Parathyroid adenoma (tissue), 2 donors: ENCODE data around the gene CAMTA1.

Experiments
- H2AFZ ChIP-seq: fragments of 300-600 bp; sonication (generic); one replicate; pipeline ENCODE4 v1.7.0; 2017; ENCODE audit warnings: antibody characterized with exemption, mild to moderate bottlenecking
- H3K27ac ChIP-seq: fragments of 300-600 bp; sonication (generic); one replicate; pipeline ENCODE4 v1.7.0; 2017
- H3K27me3 ChIP-seq: fragments of 300-600 bp; sonication (generic); one replicate; pipeline ENCODE4 v1.7.0; 2017; ENCODE audit warnings: low read length; ENCODE audit not compliant: control insufficient read depth, insufficient read depth
- H3K36me3 ChIP-seq: fragments of 300-600 bp; sonication (generic); one replicate; pipeline ENCODE4 v1.7.0; 2017; ENCODE audit warnings: low read length; ENCODE audit not compliant: control insufficient read depth, insufficient read depth
- H3K4me1 ChIP-seq: fragments of 300-600 bp; sonication (generic); one replicate; pipeline ENCODE4 v1.7.0; 2017; ENCODE audit warnings: control low read depth
- H3K4me2 ChIP-seq: fragments of 300-600 bp; sonication (generic); one replicate; pipeline ENCODE4 v1.7.0; 2017; ENCODE audit warnings: low read length
- H3K4me3 ChIP-seq: fragments of 300-600 bp; sonication (generic); one replicate; pipeline ENCODE4 v1.7.0; 2017; ENCODE audit warnings: low read depth, low read length
- H3K79me2 ChIP-seq: fragments of 300-600 bp; sonication (generic); one replicate; pipeline ENCODE4 v1.7.0; 2017; ENCODE audit warnings: control low read depth
- H3K9ac ChIP-seq: fragments of 300-600 bp; sonication (generic); one replicate; pipeline ENCODE4 v1.7.0; 2017; ENCODE audit warnings: mild to moderate bottlenecking
- H3K9me3 ChIP-seq: fragments of 300-600 bp; sonication (generic); one replicate; pipeline ENCODE4 v1.7.0; 2017; ENCODE audit warnings: low read length; ENCODE audit not compliant: control insufficient read depth
- TF ChIP-seq, protein P1 (sequence below): fragments of 300-600 bp; sonication (generic); IDR thresholded peaks from one replicate; pipeline ENCODE4 v1.7.0; 2017; ENCODE audit warnings: antibody characterized with exemption, mild to moderate bottlenecking
- donor health status: primary hyperparathyroidism.

CAMTA1 gene

DNA sequence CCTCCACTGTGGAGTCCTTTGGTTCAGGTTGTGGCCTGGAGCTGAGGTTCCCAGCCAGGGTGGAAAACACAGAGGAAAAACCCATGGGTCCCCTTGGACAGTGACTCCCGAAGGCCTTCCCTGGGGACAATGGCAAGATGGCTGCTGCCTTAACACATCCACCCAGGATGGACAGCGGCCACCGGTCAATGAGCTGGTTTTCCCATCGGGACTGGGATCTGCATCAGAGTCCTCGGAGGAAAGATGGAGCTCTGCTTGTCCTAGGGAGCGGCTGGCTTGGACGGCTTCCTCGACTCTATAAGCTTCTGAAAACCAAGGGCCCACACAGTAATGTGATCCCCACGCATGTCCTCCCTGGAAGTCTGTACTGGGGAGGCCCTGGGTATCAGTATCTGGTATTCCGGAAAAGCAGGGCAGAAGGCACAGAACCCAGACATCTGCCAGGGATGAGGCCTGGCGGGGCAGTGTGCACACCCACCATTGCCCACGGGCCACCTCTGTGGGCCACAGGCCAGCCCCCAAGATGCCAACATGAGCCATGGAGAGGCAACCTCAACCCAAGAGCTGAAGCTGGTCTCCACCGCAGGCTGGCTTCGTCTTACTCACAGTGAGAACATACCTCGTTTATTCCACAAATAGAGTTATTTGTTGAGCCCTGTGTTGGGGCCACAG is 891.2 kb downstream of the CAMTA1 start:
- H3K9me3 ChIP-seq: no peaks in the 10 kb centered on the region
- H3K36me3 ChIP-seq: no peaks in the 10 kb centered on the region
- H3K4me3 ChIP-seq: no peak overlapping the region
- no peaks in the 10 kb centered on the region for H3K4me1 ChIP-seq
- H3K4me2 ChIP-seq: no peak overlapping the region
- H2AFZ ChIP-seq: no peak overlapping the region
- TF ChIP-seq, protein P1, sequence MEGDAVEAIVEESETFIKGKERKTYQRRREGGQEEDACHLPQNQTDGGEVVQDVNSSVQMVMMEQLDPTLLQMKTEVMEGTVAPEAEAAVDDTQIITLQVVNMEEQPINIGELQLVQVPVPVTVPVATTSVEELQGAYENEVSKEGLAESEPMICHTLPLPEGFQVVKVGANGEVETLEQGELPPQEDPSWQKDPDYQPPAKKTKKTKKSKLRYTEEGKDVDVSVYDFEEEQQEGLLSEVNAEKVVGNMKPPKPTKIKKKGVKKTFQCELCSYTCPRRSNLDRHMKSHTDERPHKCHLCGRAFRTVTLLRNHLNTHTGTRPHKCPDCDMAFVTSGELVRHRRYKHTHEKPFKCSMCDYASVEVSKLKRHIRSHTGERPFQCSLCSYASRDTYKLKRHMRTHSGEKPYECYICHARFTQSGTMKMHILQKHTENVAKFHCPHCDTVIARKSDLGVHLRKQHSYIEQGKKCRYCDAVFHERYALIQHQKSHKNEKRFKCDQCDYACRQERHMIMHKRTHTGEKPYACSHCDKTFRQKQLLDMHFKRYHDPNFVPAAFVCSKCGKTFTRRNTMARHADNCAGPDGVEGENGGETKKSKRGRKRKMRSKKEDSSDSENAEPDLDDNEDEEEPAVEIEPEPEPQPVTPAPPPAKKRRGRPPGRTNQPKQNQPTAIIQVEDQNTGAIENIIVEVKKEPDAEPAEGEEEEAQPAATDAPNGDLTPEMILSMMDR: no peak
- no peak overlapping the region for H3K27ac ChIP-seq
- no peaks in the 10 kb centered on the region for H3K27me3 ChIP-seq
- H3K79me2 ChIP-seq: no peaks in the 10 kb centered on the region
- H3K9ac ChIP-seq: no peak overlapping the region

DNA sequence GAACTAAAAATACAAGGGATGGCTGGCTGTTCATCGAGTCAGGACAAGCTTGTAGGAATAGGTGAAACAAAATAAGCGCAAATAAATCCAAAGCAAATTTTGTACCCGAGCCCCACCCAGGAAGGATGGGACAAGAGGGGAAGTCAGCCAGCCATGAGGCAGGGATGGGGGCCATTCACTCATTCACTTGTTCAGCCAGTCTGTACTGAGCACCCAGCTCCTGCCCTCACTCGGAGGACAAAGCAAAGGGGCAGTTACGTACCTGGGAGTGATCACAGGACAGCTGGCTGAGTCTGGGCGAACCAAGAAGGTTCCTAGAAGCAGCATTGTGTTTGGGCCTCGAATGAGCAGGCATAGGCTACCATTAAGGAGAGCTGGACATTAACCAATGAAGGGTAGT is 891.9 kb downstream of the CAMTA1 start:
- no peaks in the 10 kb centered on the region for H3K27me3 ChIP-seq
- no peak overlapping the region for H3K9ac ChIP-seq
- no peaks in the 10 kb centered on the region for H3K9me3 ChIP-seq
- no peak overlapping the region for H3K4me3 ChIP-seq
- no peaks in the 10 kb centered on the region for H3K36me3 ChIP-seq
- no peak overlapping the region for H3K27ac ChIP-seq
- no peak overlapping the region for H2AFZ ChIP-seq
- H3K79me2 ChIP-seq: no peaks in the 10 kb centered on the region
- no peak overlapping the region for H3K4me2 ChIP-seq
- TF ChIP-seq, protein P1: no peak
- no peaks in the 10 kb centered on the region for H3K4me1 ChIP-seq

DNA sequence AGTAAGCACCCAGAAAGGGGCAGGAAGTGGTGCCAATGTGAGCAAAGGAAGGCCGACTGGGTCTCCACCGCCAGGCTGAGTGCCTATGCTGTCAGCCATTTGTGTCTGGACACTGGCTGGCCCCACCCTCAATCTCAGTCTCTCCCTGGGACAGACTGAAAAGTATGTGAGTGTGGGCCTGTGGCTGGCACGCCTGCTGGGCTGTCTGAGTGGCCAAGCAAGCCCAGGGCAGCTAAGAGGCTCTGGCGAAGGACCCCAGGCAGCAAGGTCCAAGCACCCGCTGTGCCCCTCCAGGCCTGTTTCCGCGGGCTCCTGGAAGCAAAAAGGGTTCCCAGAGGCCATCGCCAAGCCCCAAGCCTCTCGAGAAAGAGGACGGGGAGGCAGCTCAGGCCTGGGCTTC is 892.6 kb downstream of the CAMTA1 start:
- Histone ChIP-seq H3K27me3 (no peaks in the 10 kb centered on the region), H3K27ac (no peak overlapping the region), H3K4me2 (no peak overlapping the region), H3K4me1 (no peaks in the 10 kb centered on the region), H3K9ac (no peak overlapping the region), H3K36me3 (no peaks in the 10 kb centered on the region), H2AFZ (no peak overlapping the region), H3K79me2 (no peaks in the 10 kb centered on the region), H3K9me3 (no peaks in the 10 kb centered on the region), H3K4me3 (no peak overlapping the region)
- TF ChIP-seq, protein P1: no peak

DNA sequence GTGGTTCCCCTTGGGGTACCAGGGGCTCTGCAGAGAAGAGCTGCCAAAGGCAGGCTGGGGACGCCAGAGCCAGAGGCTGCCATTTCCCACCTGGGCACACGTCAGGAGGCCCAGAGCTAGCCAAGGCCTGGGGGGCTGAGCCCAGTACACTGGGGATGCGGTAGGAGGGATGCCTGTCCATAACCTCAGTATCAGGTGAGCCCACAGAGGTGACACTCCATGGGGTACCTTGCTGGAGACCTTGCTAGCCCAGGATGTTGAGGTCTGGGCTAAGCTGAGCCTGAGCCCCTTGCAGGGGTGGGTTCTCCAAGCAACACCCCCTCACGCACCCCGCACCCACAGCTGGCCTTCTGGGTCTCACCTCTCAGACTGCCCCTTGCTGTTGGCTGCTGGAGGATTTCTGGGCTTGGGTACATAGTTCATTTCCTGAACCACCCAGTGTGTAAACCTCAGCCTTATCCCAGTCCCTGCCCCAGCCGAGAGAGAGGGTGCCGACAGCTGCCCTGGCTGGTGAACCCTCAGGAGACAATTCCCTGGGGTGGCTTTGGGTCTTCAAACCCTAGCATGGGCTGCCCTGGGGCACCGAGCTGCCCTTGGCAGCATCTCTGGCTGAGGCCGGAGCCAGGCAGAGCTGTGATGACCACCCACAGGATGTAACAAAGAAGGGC is 893.4 kb downstream of the CAMTA1 start:
- no peak overlapping the region for H3K4me3 ChIP-seq
- H3K9ac ChIP-seq: no peak overlapping the region
- no peak overlapping the region for H3K27ac ChIP-seq

More for the DNA sequence above, 893.4 kb downstream of the CAMTA1 start:
- TF ChIP-seq, protein P1: no peak
- Histone ChIP-seq H2AFZ (no peak overlapping the region), H3K9me3 (no peaks in the 10 kb centered on the region), H3K27me3 (no peaks in the 10 kb centered on the region), H3K79me2 (no peaks in the 10 kb centered on the region), H3K4me1 (no peaks in the 10 kb centered on the region), H3K4me2 (no peak overlapping the region), H3K36me3 (no peaks in the 10 kb centered on the region)
